Stimulated activated naive CD8-positive, alpha-beta T cell treated with anti-CD3 and anti-CD28 coated beads, Interleukin-15, Interleukin-2, amounts not matched to agents 100 U/mL and 50 U/mL, for 24 hours (primary cell): Measurements from ENCODE around the gene CRKL.
"Not testable (repeated sequence)": the region's sequence is repeated elsewhere in the genome, so short reads cannot be mapped to it uniquely, and the experiment has no call there.

Experiments used
- ATAC-seq: fragments of 150-1000 bp; cut with Tn5 transposase; one replicate; pipeline ENCODE4 v1.10.0; 2021
- DNase-seq: peaks from one replicate; pipeline ENCODE4 v3.0.0; 2021

Gene CRKL

DNA sequence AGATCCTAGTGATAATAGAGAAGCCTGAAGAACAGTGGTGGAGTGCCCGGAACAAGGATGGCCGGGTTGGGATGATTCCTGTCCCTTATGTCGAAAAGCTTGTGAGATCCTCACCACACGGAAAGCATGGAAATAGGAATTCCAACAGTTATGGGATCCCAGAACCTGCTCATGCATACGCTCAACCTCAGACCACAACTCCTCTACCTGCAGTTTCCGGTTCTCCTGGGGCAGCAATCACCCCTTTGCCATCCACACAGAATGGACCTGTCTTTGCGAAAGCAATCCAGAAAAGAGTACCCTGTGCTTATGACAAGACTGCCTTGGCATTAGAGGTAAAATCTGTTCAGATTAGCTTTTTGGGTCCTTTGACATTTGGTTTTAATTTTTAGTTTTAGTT lies 16.7 kb downstream of the CRKL start:
- ATAC-seq (no peak), DNase-seq (no peak)

DNA sequence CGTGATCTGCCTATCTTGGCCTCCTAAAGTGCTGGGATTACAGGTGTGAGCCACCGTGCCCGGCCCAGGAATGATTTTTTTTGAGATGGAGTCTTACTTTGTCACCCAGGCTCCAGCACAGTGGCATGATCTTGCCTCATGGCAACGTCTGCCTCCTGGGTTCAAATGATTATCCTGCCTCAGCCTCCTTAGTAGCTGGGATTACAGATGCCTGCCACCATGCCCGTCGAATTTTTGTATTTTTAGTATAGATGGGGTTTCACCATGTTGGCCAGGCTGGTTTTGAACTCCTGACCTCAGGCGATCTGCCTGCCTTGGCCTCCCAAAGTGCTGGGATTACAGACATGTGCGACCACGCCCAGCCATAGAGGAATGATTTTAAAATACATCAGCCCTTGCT lies 17.8 kb downstream of the CRKL start:
- not testable (repeated sequence) for ATAC-seq, DNase-seq

DNA sequence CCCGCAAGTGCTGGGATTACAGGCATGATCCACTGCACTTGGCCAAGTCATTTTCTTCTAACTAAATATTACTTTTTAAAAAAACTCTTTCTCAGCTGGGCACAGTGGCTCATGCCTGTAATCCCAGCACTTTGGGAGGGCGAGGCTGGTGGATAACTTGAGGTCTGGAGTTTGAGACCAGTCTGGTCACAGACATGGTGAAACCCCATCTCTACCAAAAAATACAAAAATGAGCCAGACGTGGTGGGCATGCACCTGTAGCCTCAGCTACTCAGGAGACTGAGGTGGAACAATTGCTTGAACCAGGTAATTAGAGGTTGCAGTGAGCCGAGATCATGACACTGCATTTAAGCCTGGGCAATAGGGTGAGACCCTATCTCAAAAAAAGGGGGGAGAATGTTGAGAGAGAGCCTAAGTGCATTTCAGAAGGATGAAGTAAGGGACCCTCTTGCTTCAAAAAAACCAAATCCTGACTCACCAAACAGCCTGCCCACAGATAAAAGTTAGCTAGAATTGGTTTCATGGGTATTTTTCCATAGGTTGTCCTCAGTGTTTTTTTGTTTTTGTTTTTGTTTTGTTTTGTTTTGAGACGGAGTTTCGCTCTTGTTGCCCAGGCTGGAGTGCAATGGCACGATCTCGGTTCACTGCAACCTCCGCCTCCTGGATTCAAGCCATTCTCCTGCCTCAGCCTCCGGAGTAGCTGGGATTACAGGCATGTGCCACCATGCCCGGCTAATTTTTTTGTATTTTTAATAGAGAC lies 18.8 kb downstream of the CRKL start:
- not testable (repeated sequence) for ATAC-seq, DNase-seq

DNA sequence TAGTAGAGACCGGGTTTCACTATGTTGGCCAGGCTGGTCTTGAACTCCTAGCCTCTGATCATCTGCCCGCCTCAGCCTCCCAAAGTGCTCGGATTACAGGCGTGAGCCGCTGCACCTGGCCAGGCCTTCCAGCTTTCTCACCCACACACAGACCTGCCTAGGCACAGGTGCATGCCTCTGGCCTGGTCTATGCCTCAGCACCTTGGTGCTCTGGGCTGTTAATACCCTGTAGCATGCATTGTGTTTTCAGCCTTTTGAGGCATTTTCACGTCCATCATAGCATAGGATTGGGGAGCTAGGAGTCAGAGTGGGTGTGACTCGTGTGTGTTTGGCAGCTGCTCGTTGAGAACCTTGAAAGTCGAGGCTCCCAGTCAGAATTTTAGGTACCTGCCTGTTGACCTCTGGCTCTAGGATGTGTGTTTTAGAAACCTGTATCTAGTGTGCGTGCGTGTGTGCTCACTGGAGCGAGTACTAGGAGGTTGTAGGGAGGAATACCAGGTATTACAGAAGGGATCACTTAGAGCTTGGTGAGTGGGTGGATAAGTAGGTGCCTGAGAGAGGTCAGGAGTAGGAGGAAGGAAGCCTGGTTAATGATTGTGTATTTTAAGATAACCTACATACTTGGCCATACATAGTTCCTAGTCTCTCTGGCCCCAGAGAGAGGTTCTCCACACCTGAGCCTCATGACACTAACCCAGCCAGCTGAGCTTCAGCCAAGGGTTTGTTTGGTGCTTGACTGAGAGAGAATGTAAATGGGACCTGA lies 20.0 kb downstream of the CRKL start:
- ATAC-seq (no peak), DNase-seq (no peak)

DNA sequence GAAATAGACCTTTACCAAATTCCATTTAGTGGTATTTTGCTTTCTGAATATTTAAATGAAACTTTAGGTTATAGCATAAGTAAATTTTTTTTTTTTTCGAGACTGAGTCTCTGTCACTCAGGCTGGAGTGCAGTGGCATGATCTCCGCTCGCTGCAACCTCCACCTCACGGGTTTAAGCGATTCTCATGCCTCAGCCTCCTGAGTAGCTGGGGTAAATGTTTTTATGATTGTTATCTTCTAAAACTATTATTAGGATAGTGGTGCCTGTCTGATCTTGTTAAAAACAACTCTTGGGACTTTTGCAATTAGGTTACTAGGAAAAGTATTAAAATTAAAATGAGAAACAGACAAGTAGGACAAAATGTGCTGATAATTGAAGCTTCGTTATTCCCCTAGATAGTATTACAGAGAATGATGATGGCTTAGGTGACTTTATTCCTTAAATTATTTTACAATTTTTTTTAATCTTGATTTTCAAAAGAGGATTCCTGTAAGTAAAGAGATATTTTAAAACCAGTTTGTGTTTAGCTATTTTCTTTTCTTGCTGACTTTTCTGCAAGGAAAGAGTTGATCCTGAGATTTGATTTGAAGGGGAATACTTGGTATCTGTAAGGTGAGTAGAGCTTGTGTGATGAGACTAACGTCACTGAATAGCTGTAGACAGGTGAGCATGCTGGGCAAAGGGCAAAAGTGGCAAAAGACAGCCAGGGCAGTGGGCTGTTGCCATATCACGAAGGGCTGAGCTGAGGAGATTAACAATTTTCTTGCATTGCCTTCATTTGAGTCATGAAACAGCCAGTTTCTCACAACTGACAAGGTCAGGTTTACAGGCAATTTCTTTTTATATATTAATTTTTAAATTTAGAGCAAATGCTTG lies 20.8 kb downstream of the CRKL start:
- no peak for DNase-seq
- ATAC-seq: no peak

DNA sequence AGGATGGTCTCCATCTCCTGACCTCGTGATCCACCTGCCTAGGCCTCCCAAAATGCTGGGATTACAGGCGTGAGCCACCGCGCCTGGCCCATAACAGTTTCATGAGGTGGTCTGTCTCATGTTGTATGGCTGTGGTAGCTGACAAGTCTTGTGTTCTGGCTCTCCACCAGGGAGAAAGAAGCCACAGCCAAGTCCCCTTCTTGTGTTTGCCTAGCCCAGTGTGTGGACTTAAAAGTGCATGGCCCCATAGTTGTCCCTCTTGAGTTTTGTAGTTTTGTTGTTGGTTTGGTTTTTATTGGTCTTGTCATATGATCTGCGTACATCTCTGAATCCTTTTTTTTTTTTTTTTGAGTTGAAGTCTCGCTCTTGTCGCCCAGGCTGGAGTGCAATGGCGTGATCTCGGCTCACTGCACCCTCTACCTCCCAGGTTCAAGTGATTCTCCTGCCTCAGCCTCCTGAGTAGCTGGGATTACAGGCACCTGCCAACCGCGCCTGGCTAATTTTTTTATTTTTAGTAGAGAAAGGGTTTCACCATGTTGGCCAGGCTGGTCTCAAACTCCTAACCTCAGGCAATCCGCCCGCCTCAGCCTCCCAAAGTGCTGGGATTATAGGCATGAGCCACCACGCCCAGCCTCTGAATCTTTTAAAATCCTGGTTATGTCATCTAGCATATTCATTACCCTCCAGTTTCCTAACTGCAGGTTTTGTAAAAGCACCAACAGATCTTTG lies 22.4 kb downstream of the CRKL start:
- not testable (repeated sequence) for ATAC-seq, DNase-seq

DNA sequence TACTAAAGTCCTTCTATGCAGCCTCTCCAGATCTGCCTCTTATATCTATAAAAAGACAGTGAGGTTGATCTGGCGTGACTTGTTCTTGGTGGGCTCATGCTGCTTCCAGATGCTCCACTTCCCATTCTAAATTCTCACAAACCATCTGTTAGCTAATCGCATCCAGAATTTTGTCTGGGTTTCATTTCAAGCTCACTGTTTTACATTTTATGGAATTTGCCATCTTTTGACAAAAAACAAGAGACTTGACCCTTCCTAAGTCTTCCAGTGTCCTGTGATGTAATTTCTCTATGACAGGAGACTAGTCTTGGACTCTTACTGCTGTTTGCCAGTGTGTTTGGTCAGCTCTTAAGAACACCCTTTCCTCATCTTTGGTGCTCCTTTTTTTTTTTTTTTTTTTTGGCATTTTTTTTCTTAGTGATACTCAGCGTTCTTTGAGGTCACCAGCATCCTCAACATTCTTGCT lies 23.0 kb downstream of the CRKL start:
- DNase-seq (no peak), ATAC-seq (no peak)

DNA sequence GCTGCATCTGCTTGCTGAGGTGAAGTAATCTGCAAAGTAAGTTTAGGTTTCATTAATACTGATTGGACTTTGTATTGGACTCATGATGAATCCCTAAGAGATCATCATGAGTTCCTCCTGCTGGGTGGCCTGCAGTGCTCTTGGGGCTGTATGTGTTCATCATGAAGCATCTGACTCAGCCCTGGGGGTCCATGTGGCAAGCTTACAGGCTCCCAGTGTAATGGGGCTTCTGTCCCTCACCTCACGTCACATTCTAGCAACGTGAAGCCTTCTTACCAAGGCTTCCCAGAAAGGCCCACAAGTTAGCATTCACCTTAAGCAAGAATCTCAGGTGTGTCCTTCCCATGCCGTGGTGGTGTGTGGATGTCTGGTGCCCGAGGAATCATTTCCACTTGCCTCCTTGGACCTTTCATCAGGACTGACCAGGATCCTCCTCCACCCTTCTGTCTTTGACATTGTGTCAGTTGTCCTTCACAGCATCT lies 23.7 kb downstream of the CRKL start:
- DNase-seq (no peak), ATAC-seq (no peak)

DNA sequence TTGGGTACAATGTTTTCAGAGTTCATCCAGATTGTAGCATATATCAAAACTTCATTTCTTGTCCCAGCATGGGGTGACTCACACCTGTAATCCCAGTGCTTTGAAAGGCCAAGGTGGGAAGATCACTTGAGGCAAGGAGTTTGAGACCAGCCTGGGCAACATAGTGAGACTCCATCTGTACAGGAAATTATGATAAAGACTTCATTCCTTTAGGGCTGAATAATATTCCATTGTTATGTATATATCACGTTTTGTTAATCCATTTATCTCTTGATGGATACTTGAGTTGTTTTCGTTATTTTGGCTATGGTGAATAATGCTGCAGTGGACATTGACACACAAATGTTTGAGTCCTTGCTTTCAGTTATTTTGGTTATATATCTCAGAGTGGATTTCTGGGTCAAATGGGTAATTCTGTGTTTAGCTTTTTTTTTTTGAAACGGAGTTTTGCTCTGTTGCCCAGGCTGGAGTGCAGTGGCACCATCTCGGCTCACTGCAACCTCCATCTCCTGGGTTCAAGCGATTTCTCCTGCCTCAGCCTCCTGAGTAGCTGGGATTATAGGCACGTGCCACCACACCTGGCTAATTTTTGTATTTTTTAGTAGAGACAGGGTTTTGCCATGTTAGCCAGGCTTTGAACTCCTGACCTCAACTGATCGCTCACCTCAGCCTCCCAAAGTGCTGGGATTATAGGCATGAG lies 25.1 kb downstream of the CRKL start:
- ATAC-seq, DNase-seq: not testable (repeated sequence)

DNA sequence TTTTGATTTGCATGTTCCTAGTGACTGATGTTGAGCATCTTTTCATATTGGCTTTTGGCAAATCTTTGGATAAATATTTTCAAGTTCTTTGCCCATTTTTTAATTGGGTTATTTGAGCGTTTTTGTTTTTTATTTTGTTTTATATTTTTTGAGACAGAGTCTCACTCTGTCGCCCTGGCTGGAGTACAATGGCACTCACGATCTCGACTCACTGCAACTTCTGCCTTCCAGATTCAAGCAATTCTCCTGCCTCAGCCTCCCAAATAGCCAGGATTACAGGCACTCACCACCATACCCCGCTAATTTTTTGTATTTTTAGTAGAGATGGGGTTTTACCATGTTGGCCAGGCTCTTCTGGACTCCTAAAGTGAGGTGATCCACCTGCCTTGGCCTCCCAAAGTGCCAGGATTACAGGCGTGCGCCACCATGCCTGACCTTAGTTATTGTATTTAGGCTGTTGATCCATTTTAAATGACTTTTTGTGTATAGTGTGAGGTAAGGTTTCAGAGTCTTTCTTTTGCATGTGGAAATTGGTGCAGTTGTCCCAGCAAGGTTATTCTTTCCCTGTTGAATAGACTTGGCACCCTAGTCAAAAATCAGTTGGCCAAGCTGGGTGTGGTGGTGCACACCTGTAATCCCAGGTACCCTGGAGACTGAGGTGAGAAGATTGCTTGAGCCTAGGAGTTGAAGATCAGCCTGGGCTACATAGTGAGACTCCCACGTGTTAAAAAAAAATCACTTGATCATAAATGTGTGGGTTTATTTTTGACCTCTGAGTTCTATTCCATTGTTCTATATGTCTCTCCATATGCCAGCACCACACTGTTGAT lies 26.1 kb downstream of the CRKL start:
- ATAC-seq (no peak), DNase-seq (no peak)

DNA sequence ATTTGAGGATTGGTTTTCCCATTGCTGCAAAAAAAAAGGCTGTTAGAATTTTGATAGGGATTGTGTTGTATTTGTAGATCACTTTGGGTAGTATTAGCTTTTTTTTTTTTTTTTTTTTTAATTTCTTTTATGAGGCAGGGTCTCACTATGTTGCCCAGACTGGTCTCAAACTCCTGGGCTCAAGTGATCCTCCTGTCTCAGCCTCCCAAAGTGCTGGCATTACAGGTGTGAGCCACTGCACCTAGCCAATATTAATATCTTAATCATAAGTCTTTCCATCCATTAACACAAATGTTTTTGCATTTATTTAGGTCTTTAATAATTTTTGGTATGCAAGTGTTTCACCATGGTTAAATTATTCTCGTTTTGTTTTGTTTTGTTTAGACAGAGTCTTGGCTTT lies 26.8 kb downstream of the CRKL start:
- ATAC-seq: no peak
- no peak for DNase-seq

DNA sequence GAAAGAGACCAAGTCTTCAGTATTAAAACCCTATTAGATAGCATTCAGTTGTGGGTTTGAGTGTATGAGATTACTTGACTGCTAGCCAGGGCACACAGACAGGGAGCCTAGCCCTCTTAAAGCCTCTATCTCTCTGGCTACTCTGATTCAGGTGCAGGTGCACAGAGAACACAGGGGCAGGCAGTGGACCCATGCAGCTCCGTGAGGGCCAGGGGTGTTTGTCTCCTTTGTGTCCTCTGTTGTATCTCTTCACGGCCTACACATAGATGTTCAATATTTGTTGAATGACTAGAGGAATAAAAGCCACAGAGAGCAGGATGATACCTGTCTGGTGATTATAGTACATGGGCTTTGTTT lies 28.3 kb downstream of the CRKL start:
- ATAC-seq (no peak), DNase-seq (no peak)

DNA sequence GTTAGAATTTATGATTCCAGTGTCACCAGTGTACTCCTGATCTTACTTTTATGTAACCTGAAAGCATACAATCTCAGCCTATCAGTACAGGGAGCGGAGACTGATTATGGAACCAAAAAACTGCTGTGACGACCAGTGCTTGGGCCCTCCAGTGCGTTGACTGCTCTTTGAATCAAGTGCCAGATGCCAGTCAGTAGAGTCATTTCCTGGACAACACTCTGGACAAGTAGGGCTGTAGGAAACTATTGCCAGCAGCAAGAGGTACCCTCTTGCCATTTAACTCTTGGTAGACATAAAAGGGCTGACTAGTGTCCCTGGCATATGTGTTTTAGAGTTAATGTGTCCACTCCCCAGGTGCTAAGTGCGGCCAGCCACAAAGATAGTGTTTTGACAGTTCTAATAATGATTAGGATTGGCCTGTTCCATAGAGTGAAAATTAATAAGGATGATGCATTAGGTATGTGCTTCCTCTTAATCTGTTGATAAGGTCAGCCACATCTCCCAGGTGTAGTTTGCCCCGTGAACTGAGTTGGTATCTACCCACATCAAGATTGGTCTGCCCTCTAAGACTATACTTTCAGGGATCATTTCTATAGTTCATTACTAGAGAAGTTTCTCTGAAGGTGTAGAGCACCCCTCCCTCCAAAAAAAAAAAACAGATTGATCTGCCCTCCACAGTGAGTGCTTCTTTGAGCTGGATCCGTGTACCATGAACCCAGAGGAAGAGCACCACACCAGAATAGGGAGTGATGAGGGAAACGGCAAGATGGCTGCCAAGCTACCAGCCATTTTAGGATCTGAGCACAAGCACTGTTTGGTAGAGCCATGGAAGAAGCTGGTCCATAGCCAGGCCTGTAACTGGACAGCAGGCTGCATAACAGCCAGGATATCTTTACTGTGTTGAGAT lies 29.1 kb downstream of the CRKL start:
- DNase-seq (no peak), ATAC-seq (no peak)

DNA sequence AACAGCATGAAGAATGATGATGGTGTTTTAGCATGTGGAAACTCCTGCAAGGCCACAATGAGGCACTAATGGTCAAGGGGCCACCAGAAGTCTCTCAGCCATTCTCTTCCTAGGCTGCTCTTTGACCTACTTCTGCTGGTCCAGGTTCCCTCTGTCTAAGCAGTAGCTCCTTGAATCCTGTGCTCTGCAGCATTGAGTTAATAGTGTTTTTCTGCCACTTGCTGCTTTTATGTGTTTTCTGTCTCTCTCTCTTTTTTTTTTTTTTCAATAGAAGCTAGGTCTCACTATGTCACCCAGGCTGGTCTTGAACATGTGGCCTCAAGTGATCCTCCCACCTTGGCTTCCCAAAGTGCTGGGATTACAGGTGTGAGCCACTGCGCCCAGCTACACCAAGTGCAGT lies 29.8 kb downstream of the CRKL start:
- DNase-seq: no peak
- no peak for ATAC-seq

DNA sequence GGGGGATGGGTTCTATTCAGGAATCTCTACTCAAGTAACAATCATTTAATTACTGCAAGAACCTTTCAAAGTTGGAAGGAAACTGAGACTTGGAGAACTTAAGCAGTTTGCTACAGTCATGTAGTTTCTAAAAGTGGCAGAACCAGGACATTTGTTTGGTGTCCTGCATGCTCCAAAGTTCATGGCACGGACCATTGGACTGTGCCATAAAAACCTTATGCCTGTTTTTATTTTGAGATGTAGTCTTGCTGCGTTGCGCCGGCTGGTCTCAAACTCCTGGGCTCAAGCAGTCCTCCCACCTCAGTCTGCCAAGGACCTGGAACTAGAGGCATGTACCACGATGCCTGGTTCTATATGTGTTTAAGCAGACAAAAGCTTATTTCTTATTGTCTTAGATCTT lies 31.2 kb downstream of the CRKL start:
- DNase-seq (no peak), ATAC-seq (no peak)

DNA sequence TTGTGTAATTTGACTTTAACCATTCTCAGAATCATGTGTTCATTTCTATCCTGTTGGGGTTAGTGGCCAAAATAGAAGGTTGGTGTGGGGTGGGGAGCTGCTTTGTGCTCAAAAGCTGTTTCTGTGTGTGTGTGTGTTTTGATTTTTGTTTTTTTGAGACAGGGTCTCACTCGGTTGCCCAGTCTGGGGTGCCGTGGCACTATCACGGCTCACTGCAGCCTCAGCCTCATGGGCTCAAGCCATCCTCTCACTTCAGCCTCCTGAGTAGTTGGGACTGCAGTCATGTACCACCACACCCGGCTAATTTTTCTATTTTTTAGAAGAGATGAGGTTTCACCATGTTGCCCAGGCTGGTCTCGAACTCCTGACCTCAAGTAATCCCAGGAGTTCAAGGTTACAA lies 31.8 kb downstream of the CRKL start:
- no peak for DNase-seq
- no peak for ATAC-seq

DNA sequence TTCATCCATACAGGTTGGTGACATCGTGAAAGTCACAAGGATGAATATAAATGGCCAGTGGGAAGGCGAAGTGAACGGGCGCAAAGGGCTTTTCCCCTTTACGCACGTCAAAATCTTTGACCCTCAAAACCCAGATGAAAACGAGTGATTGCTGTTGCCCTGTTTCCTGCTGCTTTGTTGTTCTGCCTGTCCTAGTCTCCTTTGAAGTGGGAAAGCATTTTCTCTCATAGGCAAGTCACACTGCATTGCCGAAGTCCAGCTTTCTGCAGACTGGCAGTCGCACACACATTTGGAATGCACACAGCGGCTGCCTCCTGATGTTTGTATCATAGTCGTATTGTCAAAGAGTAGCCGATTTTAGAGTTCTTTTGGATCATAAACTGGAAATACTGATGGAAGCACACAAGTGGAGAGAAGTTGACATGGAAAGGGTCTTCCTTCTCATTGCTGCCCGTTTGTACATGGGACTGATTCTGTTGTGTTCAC lies 32.5 kb downstream of the CRKL start:
- DNase-seq: no peak
- no peak for ATAC-seq

DNA sequence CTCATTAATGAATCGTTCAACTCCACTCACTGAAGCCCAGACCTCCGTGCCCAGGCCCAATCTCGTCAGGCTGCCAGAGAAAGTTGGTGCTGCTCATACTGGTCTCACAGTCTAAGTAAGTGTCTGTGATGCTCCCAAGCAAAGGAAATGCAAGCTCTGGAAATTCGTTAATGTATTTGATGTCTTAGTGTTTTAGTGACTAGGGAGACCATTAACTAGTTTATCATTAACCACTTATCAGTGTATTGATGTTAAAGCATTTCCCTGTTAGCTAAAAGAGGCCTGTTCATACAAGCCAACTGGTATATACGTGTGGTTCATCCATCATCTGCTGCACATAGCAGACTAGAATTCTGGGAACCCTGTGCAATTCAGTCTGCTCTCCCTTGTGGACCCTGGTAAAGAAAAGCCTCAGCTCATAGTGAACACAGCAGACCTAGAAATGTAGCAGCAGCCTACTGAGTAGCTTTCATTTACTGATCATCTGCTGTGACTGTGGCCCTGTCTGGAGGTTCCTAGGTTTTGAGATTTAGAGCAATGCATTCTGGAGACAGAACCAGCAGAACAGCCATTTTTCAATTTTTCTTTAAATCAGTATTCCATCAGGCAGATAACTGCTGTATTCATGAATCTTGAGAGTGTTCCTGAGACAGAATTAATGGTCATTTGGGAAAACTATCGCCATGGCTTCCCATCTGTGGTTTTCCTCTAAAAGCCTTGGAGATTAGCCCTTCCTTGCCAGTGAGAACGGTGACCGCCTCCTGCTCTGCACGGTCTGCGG lies 34.1 kb downstream of the CRKL start:
- no peak for DNase-seq
- no peak for ATAC-seq
